OCI-LY3 (cell line): ENCODE results near the gene PSMG2.

Experiments used
- EZH2phosphoT487 ChIP-seq: fragments of 200-600 bp; shearing (Covaris generic); IDR thresholded peaks from 2 replicates; pipeline ENCODE4 v1.6.1; 2018; ENCODE audit warnings: antibody characterized with exemption, mixed run types, low read depth
- TF ChIP-seq, protein P1 (sequence below): fragments of 200-600, 300-600 bp; sonication (generic); IDR thresholded peaks from 2 replicates; pipeline ENCODE4 v1.5.1; 2014; ENCODE audit warnings: antibody characterized with exemption, low read length, low read depth

DNA sequence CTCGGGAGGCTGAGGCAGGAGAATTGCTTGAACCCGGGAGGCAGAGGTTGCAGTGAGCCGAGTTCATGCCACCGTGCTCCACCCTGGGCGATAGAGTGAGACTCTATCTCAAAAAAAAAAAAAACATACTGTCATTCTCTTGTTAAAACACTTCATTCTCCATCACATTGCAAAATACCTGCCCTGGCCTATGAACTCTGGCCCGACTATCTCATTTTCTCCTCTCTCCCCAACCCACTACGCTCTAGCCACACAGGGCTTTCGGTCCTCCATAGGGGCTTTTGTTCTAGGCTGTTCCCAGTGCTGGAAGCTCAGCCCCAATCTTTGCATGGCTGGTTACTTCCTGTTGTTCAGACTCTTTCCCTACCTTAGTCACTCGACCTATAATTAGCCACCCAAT, 10.6 kb upstream of the PSMG2 start:
- TF ChIP-seq, protein P1, sequence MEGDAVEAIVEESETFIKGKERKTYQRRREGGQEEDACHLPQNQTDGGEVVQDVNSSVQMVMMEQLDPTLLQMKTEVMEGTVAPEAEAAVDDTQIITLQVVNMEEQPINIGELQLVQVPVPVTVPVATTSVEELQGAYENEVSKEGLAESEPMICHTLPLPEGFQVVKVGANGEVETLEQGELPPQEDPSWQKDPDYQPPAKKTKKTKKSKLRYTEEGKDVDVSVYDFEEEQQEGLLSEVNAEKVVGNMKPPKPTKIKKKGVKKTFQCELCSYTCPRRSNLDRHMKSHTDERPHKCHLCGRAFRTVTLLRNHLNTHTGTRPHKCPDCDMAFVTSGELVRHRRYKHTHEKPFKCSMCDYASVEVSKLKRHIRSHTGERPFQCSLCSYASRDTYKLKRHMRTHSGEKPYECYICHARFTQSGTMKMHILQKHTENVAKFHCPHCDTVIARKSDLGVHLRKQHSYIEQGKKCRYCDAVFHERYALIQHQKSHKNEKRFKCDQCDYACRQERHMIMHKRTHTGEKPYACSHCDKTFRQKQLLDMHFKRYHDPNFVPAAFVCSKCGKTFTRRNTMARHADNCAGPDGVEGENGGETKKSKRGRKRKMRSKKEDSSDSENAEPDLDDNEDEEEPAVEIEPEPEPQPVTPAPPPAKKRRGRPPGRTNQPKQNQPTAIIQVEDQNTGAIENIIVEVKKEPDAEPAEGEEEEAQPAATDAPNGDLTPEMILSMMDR = no peak
- TF ChIP-seq EZH2phosphoT487 = no peak
